Measurements from ENCODE around the gene CCDC33. TPM values are rescaled to one million over a fixed set of nuclear protein-coding genes. Genes with fewer than 3 reads are reported as not detected.

The CCDC33 gene
- total RNA-seq, 2 donors from 2014 or later = 1.5 TPM; not detected in 1

GRCh38 chr15:74244822-74245341 is 8.8 kb downstream of the CCDC33 start:
- Histone ChIP-seq H3K36me3 (no peaks in the 10 kb centered on the region), H3K4me1 (replicated peaks) (peaks cover 5% of the 10 kb centered on the region), H3K4me3 (no peak overlapping the region), H3K27me3 (replicated peaks; ENCODE audit: insufficient read depth) (peaks cover 2% of the 10 kb centered on the region), H3K9me3 (no peaks in the 10 kb centered on the region), H3K27ac (no peak overlapping the region)
- 60% methylated on average over 4 of the region's 4 CpGs for WGBS
- intact Hi-C loops (cut with DNase I) = no loop called here
- no peak for DNase-seq (ENCODE audit: low spot score)
- TF ChIP-seq CTCF (IDR thresholded peaks at IDR 0.05) (no peak), POLR2AphosphoS5 (IDR thresholded peaks at IDR 0.05) (no peak), POLR2A (IDR thresholded peaks at IDR 0.05) (no peak)

DNA sequence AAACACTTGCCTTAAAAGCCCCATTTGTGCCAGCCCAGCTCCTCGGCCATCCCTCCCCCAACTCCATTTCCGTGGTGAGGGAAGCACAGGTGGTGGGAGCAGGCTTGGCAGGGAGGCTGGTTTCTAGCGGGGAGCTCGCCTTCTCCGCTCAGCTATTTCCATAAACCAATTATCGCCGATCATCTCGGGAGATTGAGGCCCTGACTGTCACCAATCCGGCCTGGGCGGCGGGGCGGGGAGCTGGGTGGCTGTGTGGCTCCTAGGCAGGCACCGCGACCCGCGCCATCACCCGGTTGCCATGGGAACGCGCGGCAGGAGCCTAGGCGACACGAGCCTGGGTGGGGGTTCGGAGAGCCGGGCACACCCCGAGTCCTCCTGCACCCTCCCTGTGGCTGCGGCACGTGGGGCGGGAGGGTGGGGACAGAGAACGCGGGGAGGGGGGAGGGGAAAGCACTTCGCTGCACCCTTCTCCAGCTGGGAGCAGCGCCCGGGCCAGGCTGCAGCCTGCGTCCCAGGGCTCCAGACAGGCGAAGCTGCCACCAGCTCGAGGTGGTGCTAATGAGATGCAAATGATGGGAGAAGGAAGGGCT is 9.3 kb downstream of the CCDC33 start:
- no peak overlapping the region for H3K4me3 ChIP-seq
- WGBS = 10% methylated on average over 25 of the region's 36 CpGs
- intact Hi-C loops (cut with DNase I) = no loop called here

GRCh38 chr15:74250266-74250665 is 14.1 kb downstream of the CCDC33 start:
- no peak overlapping the region for H3K4me3 ChIP-seq
- 81% methylated on average over 6 of the region's 6 CpGs for WGBS

More for the DNA sequence above, 9.3 kb downstream of the CCDC33 start:
- Histone ChIP-seq H3K4me1 (replicated peaks) (peaks cover 2% of the 10 kb centered on the region), H3K9me3 (no peaks in the 10 kb centered on the region), H3K36me3 (no peaks in the 10 kb centered on the region), H3K27me3 (replicated peaks; ENCODE audit: insufficient read depth) (peaks cover 2% of the 10 kb centered on the region), H3K27ac (no peak overlapping the region)
- DNase-seq (ENCODE audit: low spot score) = no peak
- no peak for TF ChIP-seq POLR2AphosphoS5 (IDR thresholded peaks at IDR 0.05)
- no peak for TF ChIP-seq POLR2A (IDR thresholded peaks at IDR 0.05)
- TF ChIP-seq CTCF (IDR thresholded peaks at IDR 0.05) = no peak

DNA sequence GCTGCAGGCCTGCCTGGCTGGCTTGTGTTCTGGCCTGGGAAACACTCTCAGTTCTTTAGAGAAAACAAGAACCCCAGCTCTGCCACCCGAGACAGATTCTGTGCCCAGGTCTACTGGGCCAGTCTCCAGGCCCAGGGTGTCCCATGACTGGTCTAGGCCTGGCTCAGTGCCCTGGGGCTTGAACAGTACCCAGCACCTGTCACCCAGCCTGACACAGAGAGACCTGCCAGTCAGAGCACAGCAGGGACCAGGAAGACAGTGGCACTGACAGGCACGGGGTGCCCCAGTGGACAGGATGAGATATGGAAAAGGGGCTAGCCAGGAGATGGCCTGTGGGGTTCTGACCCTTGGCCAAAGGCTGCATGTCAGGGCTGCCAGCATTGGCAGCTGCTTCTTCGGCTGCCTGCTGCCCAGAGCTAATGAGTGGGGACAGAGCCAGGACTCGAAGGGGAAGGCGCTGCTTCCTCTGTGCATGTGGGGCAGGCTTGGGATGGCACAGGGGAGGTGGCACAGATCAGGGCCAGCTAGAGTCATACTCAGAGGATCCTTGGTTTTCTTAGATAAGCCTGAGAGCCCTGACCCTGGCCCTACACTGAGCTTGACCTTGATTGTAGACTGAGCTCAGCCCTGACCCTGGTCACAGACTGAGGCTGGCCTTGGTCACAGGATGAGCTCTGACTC is 15.1 kb downstream of the CCDC33 start:
- no peaks in the 10 kb centered on the region for H3K27me3 ChIP-seq (replicated peaks; ENCODE audit: insufficient read depth)
- H3K9me3 ChIP-seq = no peaks in the 10 kb centered on the region
- H3K4me3 ChIP-seq = no peak overlapping the region
- 42% methylated on average over 5 of the region's 5 CpGs for WGBS
- peaks cover 3% of the 10 kb centered on the region for H3K4me1 ChIP-seq (replicated peaks)
- peak in 1 of 4 experiments; percentile 11 for TF ChIP-seq CTCF (IDR thresholded peaks at IDR 0.05)
- peak; percentile 77 for TF ChIP-seq POLR2AphosphoS5 (IDR thresholded peaks at IDR 0.05)
- TF ChIP-seq POLR2A (IDR thresholded peaks at IDR 0.05) = no peak
- DNase-seq (ENCODE audit: low spot score) = peak; percentile 88
- intact Hi-C loops (cut with DNase I) = no loop called here
- peak overlapping the region; percentile 29 to 61 for H3K27ac ChIP-seq
- no peaks in the 10 kb centered on the region for H3K36me3 ChIP-seq

More at GRCh38 chr15:74250266-74250665, 14.1 kb downstream of the CCDC33 start:
- Histone ChIP-seq H3K4me1 (replicated peaks) (peaks cover 3% of the 10 kb centered on the region), H3K27me3 (replicated peaks; ENCODE audit: insufficient read depth) (no peaks in the 10 kb centered on the region), H3K9me3 (no peaks in the 10 kb centered on the region), H3K36me3 (no peaks in the 10 kb centered on the region), H3K27ac (peak overlapping the region; percentile 29 to 61)
- intact Hi-C loops (cut with DNase I) = no loop called here
- DNase-seq (ENCODE audit: low spot score) = no peak
- TF ChIP-seq POLR2AphosphoS5 (IDR thresholded peaks at IDR 0.05) = no peak
- TF ChIP-seq CTCF (IDR thresholded peaks at IDR 0.05) = no peak
- TF ChIP-seq POLR2A (IDR thresholded peaks at IDR 0.05) = no peak
